ENCODE data around the gene GPI. TPM values are rescaled to one million over a fixed set of nuclear protein-coding genes. Genes with fewer than 3 reads are reported as not detected.
"Not testable (repeated sequence)": the region's sequence is repeated elsewhere in the genome, so short reads cannot be mapped to it uniquely, and the experiment has no call there.

Gene GPI
- total and polyA plus RNA-seq, 2 donors (not counting 3 experiments of a cell fraction or from before 2014, with no cell fraction given): 131 to 273 TPM

DNA sequence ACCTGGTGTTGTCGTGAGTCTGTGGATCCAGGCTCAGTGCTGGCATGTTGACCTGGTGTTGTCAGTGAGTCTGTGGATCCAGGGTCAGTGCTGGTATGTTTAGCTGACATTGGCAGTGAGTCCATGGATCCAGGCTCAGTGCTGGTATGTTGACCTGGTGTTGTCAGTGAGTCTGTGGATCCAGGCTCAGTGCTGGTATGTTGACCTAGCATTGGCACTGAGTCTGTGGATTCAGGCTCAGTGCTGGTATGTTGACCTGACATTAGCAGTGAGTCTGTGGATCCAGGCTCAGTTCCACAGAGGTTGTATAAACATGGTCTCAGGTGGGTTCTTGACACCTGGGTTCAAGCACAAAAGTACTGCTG lies 22.4 kb downstream of the GPI start:
- H3K9me1 ChIP-seq (replicated peaks; ENCODE audit: control insufficient read depth, extremely low read depth, insufficient read depth, low read length): no peaks in the 10 kb centered on the region
- dilution Hi-C loops (cut with MboI; ENCODE audit: extremely low pct_ligation_motif_present, low sequenced_read_pairs): no loop called here
- FAIRE-seq (no peak), DNase-seq (ENCODE audit: low read depth, low spot score) (no peak)
- no peak overlapping the region for H3K4me3 ChIP-seq (replicated peaks in 1 of 3; ENCODE audit: insufficient read depth in 1 of 3, low read depth in 1 of 3, low read length in 3 of 3)
- no peaks in the 10 kb centered on the region for H3K9me3 ChIP-seq (replicated peaks; ENCODE audit: control insufficient read depth, insufficient read depth, low read length)
- no TSS peak for BruUV-seq (replicated peaks)
- intact Hi-C loops (cut with micrococcal nuclease): no loop called here
- no peak overlapping the region for H3K9ac ChIP-seq (replicated peaks; ENCODE audit: extremely low read depth, insufficient read depth, low read length)
- POLR2A ChIA-PET: no interaction called here
- H3K79me2 ChIP-seq (ENCODE audit: control insufficient read depth, insufficient read depth, low read length): no peaks in the 10 kb centered on the region
- H3K4me2 ChIP-seq (ENCODE audit: insufficient read depth, low read length): no peak overlapping the region
- H2AFZ ChIP-seq (ENCODE audit: low read depth, low read length): no peak overlapping the region
- H3K27ac ChIP-seq (ENCODE audit: insufficient read depth, low read depth, low read length): no peak overlapping the region
- H4K20me1 ChIP-seq (replicated peaks; ENCODE audit: control insufficient read depth, extremely low read depth, insufficient read depth, low read length): no peaks in the 10 kb centered on the region
- H3K4me1 ChIP-seq (ENCODE audit: control insufficient read depth, extremely low read depth, insufficient read depth, low read length): no peaks in the 10 kb centered on the region
- TF ChIP-seq, protein P1, sequence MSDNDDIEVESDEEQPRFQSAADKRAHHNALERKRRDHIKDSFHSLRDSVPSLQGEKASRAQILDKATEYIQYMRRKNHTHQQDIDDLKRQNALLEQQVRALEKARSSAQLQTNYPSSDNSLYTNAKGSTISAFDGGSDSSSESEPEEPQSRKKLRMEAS (IDR thresholded peaks at IDR 0.05; ENCODE audit: insufficient read depth, insufficient read length): no peak
- TF ChIP-seq JUN (IDR thresholded peaks at IDR 0.05; ENCODE audit: borderline replicate concordance, insufficient read depth, insufficient read length, low read depth) (no peak), MYC (IDR thresholded peaks at IDR 0.05; ENCODE audit: low read depth, low read length) (no peak), EZH2 (IDR thresholded peaks at IDR 0.05; ENCODE audit: borderline replicate concordance, low read depth, low read length, severe bottlenecking) (no peak), POLR2AphosphoS5 (IDR thresholded peaks at IDR 0.05; ENCODE audit: insufficient read depth, low read depth, low read length) (no peak), FOS (IDR thresholded peaks at IDR 0.05; ENCODE audit: borderline replicate concordance, insufficient read depth, low read length) (no peak)
- TF ChIP-seq, protein P2, sequence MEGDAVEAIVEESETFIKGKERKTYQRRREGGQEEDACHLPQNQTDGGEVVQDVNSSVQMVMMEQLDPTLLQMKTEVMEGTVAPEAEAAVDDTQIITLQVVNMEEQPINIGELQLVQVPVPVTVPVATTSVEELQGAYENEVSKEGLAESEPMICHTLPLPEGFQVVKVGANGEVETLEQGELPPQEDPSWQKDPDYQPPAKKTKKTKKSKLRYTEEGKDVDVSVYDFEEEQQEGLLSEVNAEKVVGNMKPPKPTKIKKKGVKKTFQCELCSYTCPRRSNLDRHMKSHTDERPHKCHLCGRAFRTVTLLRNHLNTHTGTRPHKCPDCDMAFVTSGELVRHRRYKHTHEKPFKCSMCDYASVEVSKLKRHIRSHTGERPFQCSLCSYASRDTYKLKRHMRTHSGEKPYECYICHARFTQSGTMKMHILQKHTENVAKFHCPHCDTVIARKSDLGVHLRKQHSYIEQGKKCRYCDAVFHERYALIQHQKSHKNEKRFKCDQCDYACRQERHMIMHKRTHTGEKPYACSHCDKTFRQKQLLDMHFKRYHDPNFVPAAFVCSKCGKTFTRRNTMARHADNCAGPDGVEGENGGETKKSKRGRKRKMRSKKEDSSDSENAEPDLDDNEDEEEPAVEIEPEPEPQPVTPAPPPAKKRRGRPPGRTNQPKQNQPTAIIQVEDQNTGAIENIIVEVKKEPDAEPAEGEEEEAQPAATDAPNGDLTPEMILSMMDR (IDR thresholded peaks at IDR 0.05; ENCODE audit: extremely low read depth in 1 of 2, insufficient read depth in 1 of 2, low read depth in 1 of 2, low read length in 2 of 2): no peak
- CTCF ChIA-PET: no interaction called here
- H3K36me3 ChIP-seq (ENCODE audit: control insufficient read depth in 2 of 2, extremely low read depth in 1 of 2, insufficient read depth in 2 of 2, low read length in 2 of 2): peaks cover 24% of the 10 kb centered on the region in 2 experiments
- no peaks in the 10 kb centered on the region for H3K27me3 ChIP-seq (ENCODE audit: control insufficient read depth in 2 of 2, insufficient read depth in 2 of 2, low read length in 2 of 2)

DNA sequence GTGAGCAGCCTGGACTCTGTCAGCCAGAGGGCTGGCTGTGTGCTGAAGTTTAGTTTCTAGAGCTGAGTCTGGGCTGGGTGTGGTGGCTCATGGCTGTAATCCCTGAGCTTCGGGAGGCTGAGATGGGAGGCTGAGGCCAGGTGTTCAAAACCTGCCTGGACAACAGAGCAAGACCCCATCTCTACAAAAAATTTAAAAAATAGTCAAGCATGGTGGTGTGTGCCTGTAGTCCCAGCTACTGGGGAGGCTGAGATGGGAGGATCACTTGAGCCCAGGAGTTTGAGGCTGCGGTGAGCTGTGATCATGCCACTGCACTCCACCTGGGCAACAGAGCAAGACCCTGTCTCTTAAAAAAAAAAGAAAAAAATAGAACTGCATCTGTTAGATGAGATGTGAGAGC lies 23.7 kb downstream of the GPI start:
- H3K79me2 ChIP-seq (ENCODE audit: control insufficient read depth, insufficient read depth, low read length): not testable (repeated sequence)

More for the DNA sequence above, 23.7 kb downstream of the GPI start:
- H3K36me3 ChIP-seq (ENCODE audit: control insufficient read depth in 2 of 2, extremely low read depth in 1 of 2, insufficient read depth in 2 of 2, low read length in 2 of 2): peaks cover 18 to 31% of the 10 kb centered on the region in 2 experiments
- intact Hi-C loops (cut with micrococcal nuclease); H3K27ac ChIP-seq (ENCODE audit: insufficient read depth, low read depth, low read length); FAIRE-seq; H3K4me2 ChIP-seq (ENCODE audit: insufficient read depth, low read length); H3K4me3 ChIP-seq (replicated peaks in 1 of 3; ENCODE audit: insufficient read depth in 1 of 3, low read depth in 1 of 3, low read length in 3 of 3); BruUV-seq (replicated peaks); H3K27me3 ChIP-seq (ENCODE audit: control insufficient read depth in 2 of 2, insufficient read depth in 2 of 2, low read length in 2 of 2); dilution Hi-C loops (cut with MboI; ENCODE audit: extremely low pct_ligation_motif_present, low sequenced_read_pairs); CTCF ChIA-PET; H3K9me3 ChIP-seq (replicated peaks; ENCODE audit: control insufficient read depth, insufficient read depth, low read length); H4K20me1 ChIP-seq (replicated peaks; ENCODE audit: control insufficient read depth, extremely low read depth, insufficient read depth, low read length); H3K4me1 ChIP-seq (ENCODE audit: control insufficient read depth, extremely low read depth, insufficient read depth, low read length); DNase-seq (ENCODE audit: low read depth, low spot score); H3K9me1 ChIP-seq (replicated peaks; ENCODE audit: control insufficient read depth, extremely low read depth, insufficient read depth, low read length); H2AFZ ChIP-seq (ENCODE audit: low read depth, low read length); H3K9ac ChIP-seq (replicated peaks; ENCODE audit: extremely low read depth, insufficient read depth, low read length): not testable (repeated sequence)
- POLR2A ChIA-PET: interaction anchor here (0.5 kb wide), 1 partner anchor 51 kb away, joined by 4 read pairs; no protein-coding TSS in a partner anchor
